ENCODE data around the gene PLCB1.
A peak's percentile ranks its signal among the peaks of the same experiment; 100 is the strongest.

Gene PLCB1

DNA sequence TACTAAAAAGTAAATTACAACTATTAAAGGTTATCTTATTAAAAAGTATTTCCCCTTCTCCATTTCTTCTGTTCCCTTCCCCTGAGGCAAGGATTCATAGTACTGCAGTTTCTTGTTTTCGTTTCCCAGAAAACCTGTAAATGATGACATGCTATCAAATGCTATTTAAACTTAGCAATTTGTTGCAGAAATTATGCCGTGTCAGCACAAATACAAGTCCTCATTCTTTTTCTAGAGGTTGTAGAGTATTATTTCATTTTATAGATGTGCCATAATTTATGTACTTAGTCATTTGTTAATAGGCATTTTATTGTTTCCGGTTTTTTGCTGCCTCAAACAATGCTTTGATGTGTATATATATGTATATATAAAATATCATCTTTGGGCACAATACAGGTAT, 268.4 kb downstream of the PLCB1 start:
- H3K4me1 ChIP-seq (ENCODE audit: insufficient read depth, low read length) = peaks cover 35% of the 10 kb centered on the region
- H3K9ac ChIP-seq (ENCODE audit: low read depth, low read length) = peak overlapping the region; percentile 36; the same call in 1 of the 2 replicates
- no peak overlapping the region for H2AFZ ChIP-seq (ENCODE audit: low read depth, low read length)
- H3K79me2 ChIP-seq (ENCODE audit: insufficient read depth, low read length) = peaks cover 47% of the 10 kb centered on the region
- H3K4me3 ChIP-seq (ENCODE audit: low read depth in 1 of 2, low read length in 2 of 2) = no peak overlapping the region
- peak overlapping the region; percentile 79 for H3K27ac ChIP-seq (ENCODE audit: low read length)
- peak overlapping the region; percentile 65; the same call in 1 of the 2 replicates for H3K4me2 ChIP-seq (ENCODE audit: insufficient read depth, low read length)
- TF ChIP-seq, protein P1, sequence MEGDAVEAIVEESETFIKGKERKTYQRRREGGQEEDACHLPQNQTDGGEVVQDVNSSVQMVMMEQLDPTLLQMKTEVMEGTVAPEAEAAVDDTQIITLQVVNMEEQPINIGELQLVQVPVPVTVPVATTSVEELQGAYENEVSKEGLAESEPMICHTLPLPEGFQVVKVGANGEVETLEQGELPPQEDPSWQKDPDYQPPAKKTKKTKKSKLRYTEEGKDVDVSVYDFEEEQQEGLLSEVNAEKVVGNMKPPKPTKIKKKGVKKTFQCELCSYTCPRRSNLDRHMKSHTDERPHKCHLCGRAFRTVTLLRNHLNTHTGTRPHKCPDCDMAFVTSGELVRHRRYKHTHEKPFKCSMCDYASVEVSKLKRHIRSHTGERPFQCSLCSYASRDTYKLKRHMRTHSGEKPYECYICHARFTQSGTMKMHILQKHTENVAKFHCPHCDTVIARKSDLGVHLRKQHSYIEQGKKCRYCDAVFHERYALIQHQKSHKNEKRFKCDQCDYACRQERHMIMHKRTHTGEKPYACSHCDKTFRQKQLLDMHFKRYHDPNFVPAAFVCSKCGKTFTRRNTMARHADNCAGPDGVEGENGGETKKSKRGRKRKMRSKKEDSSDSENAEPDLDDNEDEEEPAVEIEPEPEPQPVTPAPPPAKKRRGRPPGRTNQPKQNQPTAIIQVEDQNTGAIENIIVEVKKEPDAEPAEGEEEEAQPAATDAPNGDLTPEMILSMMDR (IDR thresholded peaks at IDR 0.05; ENCODE audit: borderline replicate concordance, extremely low read depth, low read length, poor library complexity, severe bottlenecking) = no peak
- TF ChIP-seq EZH2 (IDR thresholded peaks at IDR 0.05; ENCODE audit: borderline replicate concordance, low read depth, low read length, severe bottlenecking) = no peak
- DNase-seq = no peak
- no peak for ATAC-seq (ENCODE audit: insufficient read depth, low read depth)
- H3K27me3 ChIP-seq (ENCODE audit: insufficient read depth, low read length, poor library complexity) = no peaks in the 10 kb centered on the region
- H4K20me1 ChIP-seq (ENCODE audit: insufficient read depth, low read length) = 0 out of 2 replicates have a peak, but pooled peaks cover 2% of the 10 kb centered on the region
- H3K36me3 ChIP-seq (ENCODE audit: insufficient read depth, low read length) = no peaks in the 10 kb centered on the region
- H3K9me3 ChIP-seq (ENCODE audit: insufficient read depth, low read length, severe bottlenecking) = no peaks in the 10 kb centered on the region

DNA sequence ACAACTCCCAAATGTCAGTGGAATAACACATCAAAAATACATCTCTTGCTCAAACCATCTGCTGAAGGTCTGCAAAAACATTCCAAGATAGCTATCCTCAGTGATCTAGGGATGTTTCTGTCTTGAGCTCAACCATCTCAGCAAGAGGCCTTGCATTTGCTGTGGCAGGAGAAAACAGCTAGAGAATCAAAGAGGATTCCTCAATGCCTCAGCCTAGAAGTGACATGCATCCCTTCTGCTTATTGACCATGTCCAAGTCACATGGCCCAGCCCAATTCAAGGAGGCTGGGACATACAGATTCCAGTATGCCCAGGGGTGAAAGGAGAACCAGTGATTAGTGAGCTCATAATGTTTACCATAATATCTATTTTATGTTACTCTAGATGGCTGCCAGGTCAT, 269.5 kb downstream of the PLCB1 start:
- no peak overlapping the region for H3K4me2 ChIP-seq (ENCODE audit: insufficient read depth, low read length)
- peaks cover 47% of the 10 kb centered on the region for H3K79me2 ChIP-seq (ENCODE audit: insufficient read depth, low read length)
- H3K27me3 ChIP-seq (ENCODE audit: insufficient read depth, low read length, poor library complexity) = no peaks in the 10 kb centered on the region
- DNase-seq (no peak), ATAC-seq (ENCODE audit: insufficient read depth, low read depth) (no peak)
- H2AFZ ChIP-seq (ENCODE audit: low read depth, low read length) = no peak overlapping the region
- H3K9me3 ChIP-seq (ENCODE audit: insufficient read depth, low read length, severe bottlenecking) = peaks cover 4% of the 10 kb centered on the region
- no peak for TF ChIP-seq EZH2 (IDR thresholded peaks at IDR 0.05; ENCODE audit: borderline replicate concordance, low read depth, low read length, severe bottlenecking)
- TF ChIP-seq, protein P1 (IDR thresholded peaks at IDR 0.05; ENCODE audit: borderline replicate concordance, extremely low read depth, low read length, poor library complexity, severe bottlenecking) = no peak
- H3K9ac ChIP-seq (ENCODE audit: low read depth, low read length) = no peak overlapping the region
- H4K20me1 ChIP-seq (ENCODE audit: insufficient read depth, low read length) = 0 out of 2 replicates have a peak, but pooled peaks cover 2% of the 10 kb centered on the region
- H3K36me3 ChIP-seq (ENCODE audit: insufficient read depth, low read length) = no peaks in the 10 kb centered on the region; the same call in 1 of the 2 replicates
- no peak overlapping the region for H3K4me3 ChIP-seq (ENCODE audit: low read depth in 1 of 2, low read length in 2 of 2)
- peaks cover 35% of the 10 kb centered on the region for H3K4me1 ChIP-seq (ENCODE audit: insufficient read depth, low read length)
- H3K27ac ChIP-seq (ENCODE audit: low read length) = no peak overlapping the region

DNA sequence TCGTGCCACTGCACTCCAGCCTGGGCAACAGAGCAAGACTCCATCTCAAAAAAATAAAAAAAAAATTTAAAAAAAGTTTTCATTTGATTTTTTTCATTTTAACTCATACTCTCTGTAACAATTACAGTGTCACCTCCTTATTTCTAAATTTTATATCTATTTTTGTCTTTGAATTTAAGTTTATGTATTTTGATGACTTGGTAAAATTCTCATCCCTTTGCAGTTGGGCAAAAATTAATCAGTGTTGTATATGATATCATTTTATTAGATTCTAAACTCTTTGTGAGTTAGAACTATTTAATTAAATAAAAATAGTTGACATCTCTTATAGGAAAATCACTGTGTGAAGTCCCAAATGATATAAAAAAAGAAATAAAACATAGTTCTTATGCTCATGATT, 270.7 kb downstream of the PLCB1 start:
- Histone ChIP-seq H3K9me3 (ENCODE audit: insufficient read depth, low read length, severe bottlenecking) (peaks cover 6% of the 10 kb centered on the region), H3K36me3 (ENCODE audit: insufficient read depth, low read length) (no peaks in the 10 kb centered on the region; the same call in 1 of the 2 replicates), H3K4me1 (ENCODE audit: insufficient read depth, low read length) (peaks cover 35% of the 10 kb centered on the region), H3K4me3 (ENCODE audit: low read depth in 1 of 2, low read length in 2 of 2) (no peak overlapping the region), H3K27me3 (ENCODE audit: insufficient read depth, low read length, poor library complexity) (no peaks in the 10 kb centered on the region), H3K4me2 (ENCODE audit: insufficient read depth, low read length) (no peak overlapping the region), H2AFZ (ENCODE audit: low read depth, low read length) (no peak overlapping the region), H3K27ac (ENCODE audit: low read length) (no peak overlapping the region), H3K79me2 (ENCODE audit: insufficient read depth, low read length) (peaks cover 42% of the 10 kb centered on the region), H4K20me1 (ENCODE audit: insufficient read depth, low read length) (0 out of 2 replicates have a peak, but pooled peaks cover 2% of the 10 kb centered on the region), H3K9ac (ENCODE audit: low read depth, low read length) (no peak overlapping the region)
- DNase-seq (no peak), ATAC-seq (ENCODE audit: insufficient read depth, low read depth) (no peak)
- TF ChIP-seq, protein P1 (IDR thresholded peaks at IDR 0.05; ENCODE audit: borderline replicate concordance, extremely low read depth, low read length, poor library complexity, severe bottlenecking) = no peak
